Measurements from ENCODE around the gene PHLPP1. TPM values are rescaled to one million over a fixed set of nuclear protein-coding genes. Genes with fewer than 3 reads are reported as not detected.

Gene PHLPP1
- total and polyA plus RNA-seq, 9 of the 15 experiments (the other 6 are each of a cell fraction or from before 2014, with no cell fraction given) = 0.56 to 9.0 (median 4.5) TPM

DNA sequence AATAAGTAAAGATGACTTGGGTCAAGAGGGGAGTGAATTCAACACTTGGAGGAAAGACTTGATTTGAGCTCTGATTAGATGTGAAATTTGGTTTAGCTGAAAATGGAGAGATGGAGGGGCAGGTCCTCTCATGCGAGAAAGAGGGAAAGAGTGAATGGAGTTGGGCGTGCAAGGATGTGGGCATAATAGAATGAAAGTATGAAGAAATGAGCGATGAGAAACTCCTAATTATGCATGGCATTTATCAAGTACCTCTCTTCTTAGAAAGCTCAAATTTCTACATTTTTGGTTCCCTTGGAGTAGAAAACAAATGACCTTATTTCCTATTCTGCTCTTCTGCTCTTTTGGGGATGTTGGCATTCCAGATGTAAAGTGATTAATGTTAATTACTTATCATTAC is 161.5 kb downstream of the PHLPP1 start (continued):
- TF ChIP-seq RBBP5 (IDR thresholded peaks at IDR 0.05; ENCODE audit: borderline replicate concordance, insufficient read depth, low read length, poor library complexity, severe bottlenecking) (no peak), ZNF124 (CRISPR knock-in tag; IDR thresholded peaks at IDR 0.05) (no peak)

DNA sequence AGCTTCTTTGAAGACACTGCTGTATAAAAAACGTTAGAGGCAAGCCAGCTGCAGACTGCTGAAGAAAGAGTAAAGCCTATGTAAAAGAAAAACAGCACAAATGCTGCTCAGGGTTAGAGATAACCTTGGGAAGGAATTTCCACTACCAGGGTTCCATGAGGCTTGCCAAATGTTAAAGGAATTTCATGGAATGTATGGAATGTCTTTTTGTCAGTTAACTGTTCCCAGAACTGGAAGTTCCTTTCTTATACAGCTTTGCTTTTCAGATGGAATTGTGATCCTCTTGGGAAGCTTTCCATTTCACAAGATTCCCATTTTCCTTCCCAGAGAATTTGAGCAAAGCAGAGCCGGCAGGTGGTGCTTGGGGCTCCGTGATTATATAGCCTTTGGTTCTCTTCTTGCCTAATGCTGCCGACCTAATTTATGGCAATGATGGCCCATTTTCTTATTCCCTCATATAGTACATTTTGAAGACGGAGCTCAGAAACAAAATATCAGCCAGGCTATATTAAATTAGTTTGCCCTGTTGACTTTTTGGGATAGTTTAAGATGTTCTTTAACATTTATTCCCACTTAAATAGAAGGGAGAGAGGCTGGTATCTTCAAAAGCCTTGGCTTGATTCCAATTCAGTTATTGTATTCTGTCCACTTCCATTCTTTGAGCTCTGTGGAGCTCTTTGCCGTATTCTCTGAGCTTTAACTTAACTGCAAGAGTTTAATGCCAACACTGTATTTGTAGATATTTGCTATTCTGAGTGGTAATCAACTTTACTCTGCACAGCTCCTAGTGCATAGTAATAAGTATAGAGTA is 162.3 kb downstream of the PHLPP1 start:
- no TSS peak for BruUV-seq (replicated peaks)
- Histone ChIP-seq H3K79me2 (ENCODE audit: control insufficient read depth, insufficient read depth, low read length) (no peaks in the 10 kb centered on the region; the same call in 2 of the 3 replicates), H2AFZ (ENCODE audit: low read depth, low read length) (no peak overlapping the region), H3K4me3 (no peak overlapping the region), H3K9me3 (replicated peaks; ENCODE audit: control insufficient read depth, insufficient read depth, low read depth, low read length) (no peaks in the 10 kb centered on the region), H3K4me2 (ENCODE audit: insufficient read depth, low read length) (no peak overlapping the region), H4K20me1 (replicated peaks; ENCODE audit: control insufficient read depth, insufficient read depth, low read length) (no peaks in the 10 kb centered on the region), H3K36me3 (ENCODE audit: control insufficient read depth, insufficient read depth, low read length) (no peaks in the 10 kb centered on the region), H3K9me1 (ENCODE audit: control insufficient read depth, insufficient read depth, low read length) (no peaks in the 10 kb centered on the region), H3K9ac (ENCODE audit: insufficient read depth in 1 of 2, low read depth in 2 of 2, low read length in 2 of 2) (no peak overlapping the region), H3K27ac (ENCODE audit: extremely low read depth, low read depth, low read length) (no peak overlapping the region), H3K27me3 (ENCODE audit: control insufficient read depth in 2 of 2, insufficient read depth in 2 of 2, low read length in 2 of 2) (no peaks in the 10 kb centered on the region), H3K4me1 (replicated peaks in 1 of 2; ENCODE audit: control insufficient read depth in 2 of 2, insufficient read depth in 2 of 2, low read length in 2 of 2) (peaks cover 3 to 7% of the 10 kb centered on the region in 2 experiments; a peak in 3 of 5 replicates)
- 61% methylated on average over 6 of the region's 6 CpGs for WGBS (ENCODE audit: insufficient coverage, low coverage, missing lambda C conversion rate)
- intact Hi-C loops (cut with micrococcal nuclease) (no loop called here), in situ Hi-C loops (cut with MboI) (no loop called here)
- TF ChIP-seq NFIC (IDR thresholded peaks at IDR 0.05) (0 out of 2 replicates have a peak, but pooled peaks have one; percentile 8), ZNF766 (CRISPR knock-in tag; conservative IDR thresholded peaks at IDR 0.05) (no peak)
- ChIA-PET CTCF (ENCODE audit: low intra/inter-chr PET ratio) (no interaction called here), POLR2A (interaction anchor here (1.1 to 1.6 kb wide), 2 partner anchors 10 to 27 kb away, joined by 3 to 7 read pairs; no protein-coding TSS in a partner anchor)
- no peak for ATAC-seq
- no peak for DNase-seq (ENCODE audit: extremely low read depth in 1 of 4, low spot score in 3 of 4)
- no peak for FAIRE-seq
